HG02678 (cell line): Measurements from ENCODE around the gene TDP2.
"Not testable (repeated sequence)": the region's sequence is repeated elsewhere in the genome, so short reads cannot be mapped to it uniquely, and the experiment has no call there.

ENCODE experiments used
- ATAC-seq: cut with Tn5 transposase; IDR thresholded peaks from one replicate; pipeline ENCODE4 v1.9.1; 2021; ENCODE audit warnings: mild to moderate bottlenecking, moderate library complexity; ENCODE audit not compliant: unreplicated experiment

The TDP2 gene

GRCh38 chr6:24655215-24655614, 11.5 kb downstream of the TDP2 start:
- no peak for ATAC-seq

- ATAC-seq = no peak
Measured at GRCh38 chr6:24650365-24650764, 16.3 kb downstream of the TDP2 start.

GRCh38 chr6:24649691-24650090, 17.0 kb downstream of the TDP2 start:
- no peak for ATAC-seq

- ATAC-seq = no peak
Measured at GRCh38 chr6:24648276-24648675, 18.4 kb downstream of the TDP2 start.

GRCh38 chr6:24646771-24647170, 19.9 kb downstream of the TDP2 start:
- no peak for ATAC-seq

GRCh38 chr6:24644377-24644776, 22.3 kb downstream of the TDP2 start:
- ATAC-seq = no peak

GRCh38 chr6:24643920-24644319, 22.8 kb downstream of the TDP2 start:
- no peak for ATAC-seq

GRCh38 chr6:24642061-24642460, 24.6 kb downstream of the TDP2 start:
- no peak for ATAC-seq

GRCh38 chr6:24640631-24641030, 26.1 kb downstream of the TDP2 start:
- ATAC-seq = not testable (repeated sequence)

GRCh38 chr6:24640166-24640565, 26.5 kb downstream of the TDP2 start:
- no peak for ATAC-seq

- ATAC-seq = no peak
Measured at GRCh38 chr6:24636681-24637080, 30.0 kb downstream of the TDP2 start.

GRCh38 chr6:24632573-24632972, 34.1 kb downstream of the TDP2 start:
- ATAC-seq = no peak

GRCh38 chr6:24631671-24632070, 35.0 kb downstream of the TDP2 start:
- no peak for ATAC-seq

- no peak for ATAC-seq
Measured at GRCh38 chr6:24630856-24631505, 35.7 kb downstream of the TDP2 start.

- ATAC-seq = no peak
Measured at GRCh38 chr6:24621626-24622289, 44.9 kb downstream of the TDP2 start.

GRCh38 chr6:24620637-24621036, 46.1 kb downstream of the TDP2 start:
- no peak for ATAC-seq

GRCh38 chr6:24619661-24620060, 47.0 kb downstream of the TDP2 start:
- no peak for ATAC-seq

- ATAC-seq = no peak
Measured at GRCh38 chr6:24614648-24615047, 52.1 kb downstream of the TDP2 start.

- no peak for ATAC-seq
Measured at GRCh38 chr6:24614043-24614420, 52.7 kb downstream of the TDP2 start.

- ATAC-seq = no peak
Measured at GRCh38 chr6:24613361-24614042, 53.2 kb downstream of the TDP2 start.

- no peak for ATAC-seq
Measured at GRCh38 chr6:24610672-24611071, 56.0 kb downstream of the TDP2 start.
